Kidney capillary endothelial cell (primary cell): Measurements from ENCODE around the gene LRRC75B.
"Not testable (repeated sequence)": the region's sequence is repeated elsewhere in the genome, so short reads cannot be mapped to it uniquely, and the experiment has no call there.

Experiments
- DNase-seq: peaks from one replicate; pipeline ENCODE4 v3.0.0-alpha.2; 2018; ENCODE audit warnings: low spot score

The LRRC75B gene

GRCh38 chr22:24592851-24593558 is at the start of gene LRRC75B:
LRRC75B (minus strand) TSS chr22:24593073; CDS start chr22:24593039, 34 bp downstream.
- peak; percentile 53 for DNase-seq

GRCh38 chr22:24642307-24642706 is 49.4 kb upstream of the LRRC75B start:
- DNase-seq, result not testable (repeated sequence)

GRCh38 chr22:24636513-24636912 is 43.6 kb upstream of the LRRC75B start:
- DNase-seq, result not testable (repeated sequence)

- not testable (repeated sequence) for DNase-seq
Observed at GRCh38 chr22:24634776-24635389, 42.0 kb upstream of the LRRC75B start.

GRCh38 chr22:24633231-24634023 is 40.6 kb upstream of the LRRC75B start:
- not testable (repeated sequence) for DNase-seq

- not testable (repeated sequence) for DNase-seq
Observed at GRCh38 chr22:24632642-24633041, 39.8 kb upstream of the LRRC75B start.

- not testable (repeated sequence) for DNase-seq
Observed at GRCh38 chr22:24631430-24632122, 38.7 kb upstream of the LRRC75B start.

GRCh38 chr22:24630812-24631427 is 38.0 kb upstream of the LRRC75B start:
- DNase-seq, result not testable (repeated sequence)

- DNase-seq, result peak; percentile 21
Observed at GRCh38 chr22:24629069-24629468, 36.2 kb upstream of the LRRC75B start.

- DNase-seq, result not testable (repeated sequence)
Observed at GRCh38 chr22:24627911-24628310, 35.0 kb upstream of the LRRC75B start.

GRCh38 chr22:24622596-24622995 is 29.7 kb upstream of the LRRC75B start:
- DNase-seq, result not testable (repeated sequence)

GRCh38 chr22:24621244-24621643 is 28.4 kb upstream of the LRRC75B start:
- not testable (repeated sequence) for DNase-seq

- DNase-seq, result not testable (repeated sequence)
Observed at GRCh38 chr22:24614794-24615193, 21.9 kb upstream of the LRRC75B start.

GRCh38 chr22:24609888-24610287 is 17.0 kb upstream of the LRRC75B start:
- not testable (repeated sequence) for DNase-seq

- DNase-seq, result not testable (repeated sequence)
Observed at GRCh38 chr22:24608327-24608726, 15.5 kb upstream of the LRRC75B start.

GRCh38 chr22:24607429-24607983 is 14.6 kb upstream of the LRRC75B start:
- DNase-seq, result peak; percentile 21

GRCh38 chr22:24606340-24606739 is 13.5 kb upstream of the LRRC75B start:
- not testable (repeated sequence) for DNase-seq

- DNase-seq, result peak; percentile 17
Observed at GRCh38 chr22:24603770-24604629, 11.1 kb upstream of the LRRC75B start.

GRCh38 chr22:24602847-24603769 is 10.2 kb upstream of the LRRC75B start, which contains the start of gene GGT1:
GGT1 (plus strand) TSS chr22:24603193; CDS start chr22:24611082, 7,889 bp downstream.
- not testable (repeated sequence) for DNase-seq
